IMR-90 (cell line): Measurements from ENCODE around the gene IL36RN. TPM values are rescaled to one million over a fixed set of nuclear protein-coding genes. Genes with fewer than 3 reads are reported as not detected.

Experiments used
- ATAC-seq: fragments of 200-7000 bp; cut with Tn5 transposase; 2 replicates; pipeline ENCODE4 v1.9.1; 2020; ENCODE audit warnings: low read depth, mild to moderate bottlenecking, moderate library complexity
- BruUV-seq: library from RNA; stranded (reverse); fragments of 400-500 nt; replicated peaks from 2 replicates; lab custom pipeline; 2021; lab: Mats Ljungman, UMichigan
- CTCF ChIA-PET: fragments of 300-600 bp; formaldehyde crosslinking; extraction: SDS; loops from one replicate; lab custom pipeline; 2021; ENCODE audit warnings: antibody characterized with exemption; lab: Yijun Ruan, JAX
- POLR2A ChIA-PET: fragments of 300-600 bp; sonication (Branson Sonifier 250); formaldehyde crosslinking; loops from one replicate; lab custom pipeline; 2022; ENCODE audit warnings: antibody characterized with exemption; ENCODE audit not compliant: unreplicated experiment; lab: Charles Lee
- DNase-seq: peaks from one replicate; pipeline ENCODE4 v3.0.0; 2013
- H2AFZ ChIP-seq: replicated peaks from 2 replicates; pipeline ENCODE3; 2013; ENCODE audit warnings: low read length, mild to moderate bottlenecking; ENCODE audit not compliant: poor library complexity
- H2AK5ac ChIP-seq: 2 replicates; pipeline ENCODE4 v1.6.1; 2013; ENCODE audit warnings: low read depth, low read length, inconsistent platforms
- H2AK9ac ChIP-seq: replicated peaks from 2 replicates; pipeline ENCODE3; 2013; ENCODE audit warnings: mild to moderate bottlenecking, low read depth, low read length, moderate library complexity; ENCODE audit not compliant: poor library complexity
- H2BK120ac ChIP-seq: 2 replicates; pipeline ENCODE4 v1.6.1; 2013; ENCODE audit warnings: low read depth, low read length, inconsistent platforms
- H2BK15ac ChIP-seq: 3 replicates; pipeline ENCODE4 v1.6.1; 2013; ENCODE audit warnings: low read depth, low read length, inconsistent platforms
- H2BK20ac ChIP-seq: 2 replicates; pipeline ENCODE4 v1.6.1; 2013; ENCODE audit warnings: low read depth, mild to moderate bottlenecking, inconsistent platforms, low read length, moderate library complexity
- H2BK5ac ChIP-seq: 2 replicates; pipeline ENCODE4 v1.6.1; 2013; ENCODE audit warnings: mild to moderate bottlenecking, low read depth, low read length, inconsistent platforms; ENCODE audit not compliant: poor library complexity, severe bottlenecking
- H3K14ac ChIP-seq: replicated peaks from 2 replicates; pipeline ENCODE4 v1.6.1; 2013; ENCODE audit warnings: low read depth, low read length, inconsistent platforms
- H3K18ac ChIP-seq: 2 replicates; pipeline ENCODE4 v1.6.1; 2013; ENCODE audit warnings: low read depth, low read length, control low read depth
- H3K23ac ChIP-seq: 2 replicates; pipeline ENCODE4 v1.6.1; 2013; ENCODE audit warnings: low read depth, low read length, inconsistent platforms
- H3K27ac ChIP-seq: 2 replicates; pipeline ENCODE4 v1.5.1; 2013; ENCODE audit warnings: mild to moderate bottlenecking, control low read depth, low read length; ENCODE audit not compliant: insufficient read depth
- H3K27me3 ChIP-seq: 2 replicates; pipeline ENCODE4 v1.6.1; 2013; ENCODE audit warnings: low read length; ENCODE audit not compliant: control insufficient read depth, insufficient read depth
- H3K36me3 ChIP-seq: 2 replicates; pipeline ENCODE4 v1.6.1; 2013; ENCODE audit warnings: low read length, mixed read lengths; ENCODE audit not compliant: control insufficient read depth, insufficient read depth
- H3K4ac ChIP-seq: 2 replicates; pipeline ENCODE4 v1.6.1; 2013; ENCODE audit warnings: low read depth, low read length, inconsistent platforms
- H3K4me1 ChIP-seq: 2 replicates; pipeline ENCODE4 v1.6.1; 2013; ENCODE audit warnings: low read length, mixed read lengths; ENCODE audit not compliant: control insufficient read depth, insufficient read depth
- H3K4me2 ChIP-seq: 2 replicates; pipeline ENCODE4 v1.6.1; 2013; ENCODE audit warnings: low read depth, mild to moderate bottlenecking, control low read depth, low read length, moderate library complexity
- H3K4me3 ChIP-seq: 2 replicates; pipeline ENCODE4 v1.5.1; 2013; ENCODE audit warnings: low read depth, mild to moderate bottlenecking, control low read depth, low read length, moderate library complexity; ENCODE audit not compliant: insufficient read depth
- H3K56ac ChIP-seq: 2 replicates; pipeline ENCODE4 v1.6.1; 2013; ENCODE audit warnings: low read length, inconsistent platforms; ENCODE audit not compliant: insufficient read depth; ENCODE audit errors: extremely low read depth
- H3K79me1 ChIP-seq, 2 experiments: 2 replicates each; pipeline ENCODE4 v1.6.1; 2013; ENCODE audit warnings: low read length in 2 of 2, inconsistent platforms in 1 of 2, low read depth in 1 of 2
- H3K9ac ChIP-seq: 2 replicates; pipeline ENCODE4 v1.6.1; 2013; ENCODE audit warnings: low read depth, low read length, control low read depth
- H3K9me1 ChIP-seq: 2 replicates; pipeline ENCODE4 v1.6.1; 2013; ENCODE audit warnings: low read length, inconsistent platforms; ENCODE audit not compliant: insufficient read depth
- H3K9me3 ChIP-seq: 2 replicates; pipeline ENCODE4 v1.6.1; 2013; ENCODE audit warnings: low read length; ENCODE audit not compliant: control insufficient read depth, insufficient read depth
- H4K20me1 ChIP-seq: 2 replicates; pipeline ENCODE4 v1.6.1; 2013; ENCODE audit warnings: low read length, inconsistent platforms; ENCODE audit not compliant: insufficient read depth
- H4K5ac ChIP-seq: 2 replicates; pipeline ENCODE4 v1.6.1; 2013; ENCODE audit warnings: mild to moderate bottlenecking, low read depth, low read length, control low read depth
- H4K8ac ChIP-seq, 2 experiments: 2 replicates each; pipeline ENCODE4 v1.6.1; 2013; ENCODE audit warnings: low read depth in 2 of 2, low read length in 2 of 2, control low read depth in 1 of 2, inconsistent platforms in 1 of 2
- H4K91ac ChIP-seq: 2 replicates; pipeline ENCODE4 v1.6.1; 2013; ENCODE audit warnings: low read depth, low read length, inconsistent platforms; ENCODE audit not compliant: insufficient read depth
- BHLHE40 ChIP-seq: fragments of 150-350 bp; IDR thresholded peaks from 2 replicates; pipeline ENCODE4 v1.6.1; 2016; ENCODE audit warnings: mild to moderate bottlenecking, low read depth, low read length
- WGBS, 2 experiments: methylation state at CpG; one replicate each; pipeline versions ENCODE4 v1.1.5 to v1.1.7; 2013; ENCODE audit warnings: missing lambda C conversion rate in 2 of 2; ENCODE audit not compliant: insufficient read length in 1 of 2; ENCODE audit errors: extremely low coverage in 2 of 2; 5-methylcytosine and 5-hydroxymethylcytosine counted together
- dilution Hi-C: fragments of 300-500 bp; cut with HindIII; formaldehyde crosslinking; loops from one replicate; pipeline ENCODE4 v1.14.3; 2018; ENCODE audit warnings: low sequenced_read_pairs; ENCODE audit not compliant: unreplicated experiment
- in situ Hi-C: fragments of 300-500 bp; cut with MboI; formaldehyde crosslinking; loops from 3 replicates; pipeline ENCODE4 v1.14.3; 2019; ENCODE audit warnings: low sequenced_read_pairs, inconsistent platforms, mixed read lengths
- intact Hi-C: fragments of 100-400 bp; cut with micrococcal nuclease; formaldehyde crosslinking; loops from 2 replicates; pipeline ENCODE4 v1.10.0; 2022
- polyA plus RNA-seq, 3 experiments: library from polyadenylated mRNA; depleted of rRNA; stranded (reverse); fragments of >200 nt; gene quantifications; 2 replicates each; pipeline ENCODE4 v1.2.3, GENCODE V29; 2012; ENCODE audit warnings: low replicate concordance in 1 of 3
- total RNA-seq: library from RNA; depleted of rRNA; stranded (reverse); fragments of >200 nt; gene quantifications from 2 replicates; pipeline ENCODE4 v1.2.3, GENCODE V29; 2012

IL36RN gene
- total and polyA plus RNA-seq, 2 of the 4 experiments (the other 2 are of a cell fraction): not detected

DNA sequence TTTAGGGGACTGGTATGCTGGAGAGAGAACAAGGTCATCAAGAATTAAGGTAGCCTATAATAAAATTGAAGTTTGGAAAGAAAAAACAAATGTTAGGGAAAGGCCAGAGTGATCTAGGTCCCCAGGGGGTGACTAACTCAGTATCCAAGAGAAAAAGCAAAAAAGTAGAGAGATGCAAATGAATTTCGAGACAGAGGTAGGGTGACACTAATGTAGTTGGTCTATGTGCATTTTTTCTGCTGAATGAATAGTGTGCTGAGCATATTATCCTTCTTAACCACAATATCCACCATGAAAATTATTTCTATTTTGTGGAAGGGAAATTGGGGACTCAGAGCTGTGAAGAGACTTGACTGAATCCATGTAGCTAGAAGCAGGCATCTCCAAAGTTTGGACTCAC lies 44.0 kb upstream of the IL36RN start:
- Histone ChIP-seq H3K4me2 (no peak overlapping the region), H3K9me1 (no peaks in the 10 kb centered on the region), H3K4me3 (no peak overlapping the region), H2BK5ac (no peak overlapping the region), H3K9me3 (no peaks in the 10 kb centered on the region), H2BK120ac (no peak overlapping the region), H2BK20ac (no peak overlapping the region), H4K20me1 (no peaks in the 10 kb centered on the region), H3K4me1 (no peaks in the 10 kb centered on the region), H2AFZ (no peak overlapping the region), H4K5ac (no peak overlapping the region), H3K79me1 (no peaks in the 10 kb centered on the region), H3K14ac (no peak overlapping the region), H3K27me3 (peaks cover 2% of the 10 kb centered on the region), H3K27ac (no peak overlapping the region), H3K9ac (no peak overlapping the region), H3K56ac (no peak overlapping the region), H3K4ac (no peak overlapping the region), H3K18ac (no peak overlapping the region), H2BK15ac (no peak overlapping the region), H3K36me3 (no peaks in the 10 kb centered on the region), H2AK5ac (no peak overlapping the region), H4K8ac (no peak overlapping the region), H2AK9ac (no peak overlapping the region), H4K91ac (no peak overlapping the region), H3K23ac (no peak overlapping the region)
- CTCF ChIA-PET: no interaction called here
- DNase-seq (no peak), ATAC-seq (no peak)
- intact Hi-C loops (no loop called here), dilution Hi-C loops (no loop called here), in situ Hi-C loops (no loop called here)
- POLR2A ChIA-PET: no interaction called here
- TF ChIP-seq BHLHE40: no peak
- no CpG with 5 or more reads among the region's 1 CpG for WGBS, 2 experiments
- no TSS peak for BruUV-seq
